ENCODE measurements around the gene UMODL1.
"Not testable (repeated sequence)": the region's sequence is repeated elsewhere in the genome, so short reads cannot be mapped to it uniquely, and the experiment has no call there.

The UMODL1 gene

GRCh38 chr21:42101246-42101645 lies 30.1 kb downstream of the UMODL1 start:
- no peak for DNase-seq

DNA sequence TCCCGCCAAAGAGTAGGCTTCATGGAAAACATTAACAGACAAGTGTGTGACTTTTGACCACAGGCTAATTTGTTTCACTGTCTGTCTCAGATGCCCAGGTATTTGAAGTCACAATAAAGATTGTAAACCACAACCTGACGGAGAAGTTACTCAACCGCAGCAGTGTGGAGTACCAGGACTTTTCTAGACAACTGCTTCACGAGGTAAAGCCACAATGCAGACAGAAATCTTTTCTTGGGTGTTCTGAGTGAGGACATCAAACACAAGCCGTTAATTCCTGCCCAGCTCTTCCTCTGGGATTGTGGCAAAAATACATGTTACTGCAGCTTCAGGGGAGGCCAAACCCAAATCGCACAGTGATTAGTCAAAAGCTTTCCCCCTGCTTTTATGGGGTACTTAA lies 31.0 kb downstream of the UMODL1 start:
- no peak for DNase-seq

DNA sequence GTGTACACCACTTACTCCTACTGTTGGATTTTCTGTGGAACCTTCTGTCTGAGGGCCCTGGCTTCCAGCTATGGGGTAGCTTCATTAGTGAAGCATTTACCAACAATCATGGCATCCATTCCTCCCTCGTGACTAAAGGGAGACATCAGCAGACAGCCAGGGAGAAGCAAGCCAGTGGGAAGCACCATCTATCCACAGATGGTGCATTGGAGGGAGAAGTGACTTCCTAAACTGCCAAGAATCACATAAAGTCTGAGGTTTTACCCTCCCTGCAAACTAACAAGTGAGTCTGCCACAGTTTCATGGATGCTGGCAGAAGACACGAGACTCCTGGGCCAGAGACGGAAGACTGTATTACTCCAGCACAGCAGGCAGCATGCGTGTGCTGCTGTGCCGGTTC lies 31.4 kb downstream of the UMODL1 start:
- no peak for DNase-seq

DNA sequence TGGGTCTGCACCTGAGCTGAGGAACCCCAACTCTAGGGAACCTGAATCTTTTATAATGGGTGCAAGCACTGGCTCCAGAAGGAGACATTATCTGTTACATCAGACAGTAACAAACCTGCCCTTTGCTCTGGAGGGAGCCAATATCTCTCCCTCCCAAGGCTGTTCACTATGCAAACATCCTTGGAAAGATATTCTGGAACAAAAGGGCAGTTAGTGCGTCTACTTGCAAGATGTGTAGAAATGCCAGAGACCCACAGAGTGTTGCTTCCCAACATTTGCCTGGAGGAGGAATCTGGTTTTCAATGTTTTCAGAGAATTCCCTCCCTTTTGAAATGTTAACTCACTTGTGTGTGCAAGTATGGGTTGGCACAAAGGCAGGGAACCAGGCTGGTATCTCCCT lies 31.9 kb downstream of the UMODL1 start:
- no peak for DNase-seq

- no peak for DNase-seq
These were observed 32.7 kb downstream of the UMODL1 start for GRCh38 chr21:42103843-42104242.

GRCh38 chr21:42105476-42106315 lies 34.6 kb downstream of the UMODL1 start:
- DNase-seq, result no peak

GRCh38 chr21:42106425-42106824 lies 35.3 kb downstream of the UMODL1 start:
- DNase-seq, result no peak

- DNase-seq, result no peak
These were observed 36.2 kb downstream of the UMODL1 start for GRCh38 chr21:42107177-42107880.

GRCh38 chr21:42107881-42108553 lies 36.9 kb downstream of the UMODL1 start:
- DNase-seq, result peak; percentile 78

DNA sequence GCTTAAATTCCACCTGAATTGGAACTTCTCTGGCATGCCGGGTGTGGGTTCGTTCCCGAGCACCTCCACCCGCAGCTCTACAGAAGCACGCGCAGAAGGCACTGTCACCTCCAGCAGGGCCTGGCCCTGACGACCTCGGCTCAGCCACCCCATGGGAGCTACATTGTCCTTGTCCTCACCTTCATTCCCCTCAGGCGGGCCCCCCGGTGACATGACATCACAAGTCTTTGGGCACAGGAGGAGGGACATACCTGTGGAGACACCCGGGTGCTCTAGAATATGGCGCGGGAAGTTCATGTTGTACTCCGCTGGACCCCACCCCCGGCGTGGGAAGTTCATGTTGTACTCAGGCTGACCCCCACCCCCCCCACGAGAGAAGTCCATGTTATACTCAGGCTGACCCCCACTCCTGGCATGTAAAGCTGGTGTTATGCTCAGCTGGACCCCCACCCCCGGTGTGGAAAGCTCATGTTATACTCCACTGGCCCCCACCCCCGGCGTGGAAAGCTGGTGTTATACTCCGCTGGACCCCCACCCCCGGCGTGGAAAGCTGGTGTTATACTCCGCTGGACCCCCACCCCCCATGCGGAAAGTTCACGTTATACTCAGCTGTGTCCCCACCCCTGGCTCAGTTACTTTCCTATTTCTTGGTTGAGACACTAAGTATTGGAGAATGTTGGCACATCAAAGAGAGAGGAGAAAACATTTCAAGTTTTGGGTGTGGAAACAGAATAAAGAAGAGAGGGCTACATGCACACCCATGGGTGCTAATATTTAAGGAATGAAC lies 37.6 kb downstream of the UMODL1 start:
- DNase-seq, result no peak

DNA sequence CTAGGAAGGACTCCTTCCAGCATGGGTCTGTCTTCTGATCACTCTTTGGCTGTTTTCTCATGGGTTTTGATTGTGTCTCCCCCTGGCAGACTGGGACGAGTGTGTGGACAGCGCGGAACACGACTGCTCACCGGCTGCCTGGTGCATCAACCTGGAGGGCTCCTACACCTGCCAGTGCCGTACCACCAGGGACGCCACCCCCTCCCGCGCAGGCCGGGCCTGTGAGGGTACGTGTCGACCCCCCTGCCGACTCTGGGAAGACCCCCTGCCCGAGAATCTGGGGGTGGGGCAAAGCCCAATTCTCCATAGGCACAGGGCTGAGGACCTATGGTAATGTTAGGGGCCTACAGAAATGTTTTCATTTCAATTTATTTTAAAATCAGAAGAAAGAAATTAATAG lies 38.4 kb downstream of the UMODL1 start:
- DNase-seq, result no peak

DNA sequence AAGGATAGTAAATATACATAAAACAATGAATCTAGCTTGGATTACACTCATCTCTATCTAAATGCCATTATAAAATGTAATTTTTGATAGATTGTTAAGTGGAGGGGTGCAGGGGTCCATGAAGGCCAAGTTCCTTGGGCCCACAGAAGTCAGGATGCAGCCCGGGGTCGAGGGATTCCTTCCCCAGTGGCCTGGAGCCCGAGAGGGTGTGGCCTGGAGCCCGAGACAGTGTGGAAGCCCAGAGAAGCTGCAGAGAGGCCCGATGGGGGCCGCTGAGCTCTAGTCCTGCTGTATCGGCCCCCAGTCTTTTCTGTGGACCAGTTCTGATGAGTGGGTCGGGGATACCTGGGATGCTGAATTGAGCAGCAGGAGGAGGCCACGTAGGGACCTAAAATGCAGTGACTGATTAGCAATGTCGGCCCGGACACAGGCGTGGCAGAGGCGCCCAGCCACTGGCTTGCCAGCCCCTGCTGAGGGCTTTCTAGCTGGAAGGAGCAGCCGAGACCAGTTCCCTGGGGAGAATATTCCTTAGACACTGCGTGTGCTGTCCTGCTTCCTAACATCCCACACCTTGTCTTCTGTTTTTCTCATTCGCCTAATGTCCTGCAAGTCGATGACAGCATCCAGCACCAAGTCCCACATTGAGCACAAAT lies 38.9 kb downstream of the UMODL1 start:
- no peak for DNase-seq

DNA sequence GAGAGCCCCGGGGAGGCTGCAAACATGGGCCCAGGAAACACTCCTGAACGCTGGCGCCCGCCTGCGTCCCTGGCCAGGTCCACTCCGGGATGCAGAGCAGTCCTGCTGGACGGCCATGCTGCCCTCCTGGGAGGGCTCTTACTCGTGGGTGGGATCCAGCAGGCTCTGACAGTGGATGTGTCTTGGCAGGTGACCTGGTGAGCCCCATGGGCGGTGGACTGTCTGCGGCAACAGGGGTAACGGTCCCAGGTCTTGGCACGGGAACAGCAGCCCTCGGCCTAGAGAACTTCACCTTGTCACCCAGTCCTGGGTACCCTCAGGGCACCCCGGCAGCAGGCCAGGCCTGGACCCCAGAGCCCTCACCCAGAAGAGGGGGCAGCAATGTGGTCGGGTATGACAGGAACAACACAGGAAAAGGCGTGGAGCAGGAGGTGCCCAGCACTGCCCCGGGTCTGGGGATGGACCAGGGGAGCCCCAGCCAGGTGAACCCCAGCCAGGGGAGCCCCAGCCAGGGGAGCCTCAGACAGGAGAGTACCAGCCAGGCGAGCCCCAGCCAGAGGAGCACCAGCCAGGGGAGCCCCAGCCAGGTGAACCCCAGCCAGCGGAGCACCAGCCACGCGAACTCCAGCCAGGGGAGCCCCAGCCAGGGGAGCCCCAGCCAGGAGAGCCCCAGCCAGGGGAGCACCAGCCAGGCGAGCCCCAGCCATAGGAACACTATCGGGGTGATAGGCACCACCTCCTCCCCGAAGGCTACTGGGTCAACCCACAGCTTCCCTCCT lies 39.8 kb downstream of the UMODL1 start:
- no peak for DNase-seq

- no peak for DNase-seq
These were observed 40.3 kb downstream of the UMODL1 start for GRCh38 chr21:42111470-42111743.

- DNase-seq, result no peak
These were observed 40.7 kb downstream of the UMODL1 start for GRCh38 chr21:42111811-42112210.

GRCh38 chr21:42112238-42112637 lies 41.1 kb downstream of the UMODL1 start:
- no peak for DNase-seq

DNA sequence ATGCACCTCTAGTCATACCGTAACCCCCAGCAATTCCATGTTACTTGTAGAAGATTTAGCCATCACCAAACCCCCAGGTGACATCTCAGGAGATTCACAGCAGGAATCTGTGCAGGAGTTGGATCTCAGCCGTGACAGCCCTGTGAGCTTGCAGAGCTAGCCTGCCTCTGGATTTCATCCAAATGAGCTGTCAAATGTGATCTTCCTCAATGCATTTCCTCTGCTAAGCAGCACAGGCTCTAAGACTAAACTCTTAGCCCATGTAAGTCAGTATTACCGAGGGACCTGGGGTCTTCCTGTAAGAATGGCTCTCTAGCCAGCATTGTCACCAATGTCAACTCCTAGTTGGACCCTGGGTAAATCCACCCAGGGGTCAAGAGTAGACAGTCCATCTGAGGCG lies 41.7 kb downstream of the UMODL1 start:
- DNase-seq, result no peak

DNA sequence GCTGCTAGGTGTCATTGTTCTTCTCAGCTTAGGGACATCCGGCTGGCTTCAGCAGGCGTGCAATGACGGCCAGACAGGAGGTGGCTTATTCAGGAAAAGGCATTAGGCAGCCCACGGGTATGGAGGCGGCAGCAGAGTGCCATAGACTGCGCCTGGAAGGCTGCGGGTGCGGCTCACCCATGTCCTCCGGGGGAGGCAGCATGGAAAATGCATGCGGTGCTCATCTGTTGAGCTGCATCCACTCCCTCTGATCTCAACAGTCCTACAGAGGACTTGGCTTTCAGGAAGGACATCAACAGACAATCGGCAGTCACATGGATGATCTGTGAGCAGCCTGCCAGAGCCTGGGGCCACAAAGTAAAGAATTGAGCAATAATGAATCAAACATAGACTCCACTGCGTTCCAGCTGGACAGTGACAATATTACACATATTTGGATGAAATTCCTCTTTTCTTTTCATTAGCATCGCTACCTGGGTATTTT lies 42.9 kb downstream of the UMODL1 start:
- DNase-seq, result no peak

- DNase-seq, result no peak
These were observed 43.5 kb downstream of the UMODL1 start for GRCh38 chr21:42114646-42115045.

DNA sequence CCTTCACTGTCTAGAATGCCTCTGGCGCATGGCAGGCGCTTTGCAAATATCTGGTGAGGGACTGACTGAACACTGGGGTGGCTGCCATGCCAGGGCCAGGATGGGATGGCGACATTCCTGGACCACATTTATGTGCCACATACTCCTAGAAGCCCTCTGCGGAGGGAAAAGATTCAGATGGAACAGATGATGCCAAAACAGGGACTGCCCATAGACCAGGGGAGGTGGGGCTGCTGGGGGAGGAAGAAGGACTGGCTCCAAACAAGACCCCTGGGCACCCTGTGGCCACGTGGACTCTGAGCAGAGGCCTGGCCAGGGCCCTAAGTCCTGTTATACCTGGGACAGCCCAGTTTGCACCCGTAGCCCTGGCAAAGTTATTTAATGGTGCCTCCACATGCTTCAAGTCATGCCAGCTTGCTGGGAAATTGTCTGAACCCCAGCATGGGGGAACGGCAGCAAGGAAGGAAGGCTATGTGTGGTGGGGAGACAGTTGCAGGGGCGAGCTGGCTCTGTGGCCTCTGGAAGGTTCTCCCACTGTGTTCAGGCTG lies 44.1 kb downstream of the UMODL1 start:
- no peak for DNase-seq

DNA sequence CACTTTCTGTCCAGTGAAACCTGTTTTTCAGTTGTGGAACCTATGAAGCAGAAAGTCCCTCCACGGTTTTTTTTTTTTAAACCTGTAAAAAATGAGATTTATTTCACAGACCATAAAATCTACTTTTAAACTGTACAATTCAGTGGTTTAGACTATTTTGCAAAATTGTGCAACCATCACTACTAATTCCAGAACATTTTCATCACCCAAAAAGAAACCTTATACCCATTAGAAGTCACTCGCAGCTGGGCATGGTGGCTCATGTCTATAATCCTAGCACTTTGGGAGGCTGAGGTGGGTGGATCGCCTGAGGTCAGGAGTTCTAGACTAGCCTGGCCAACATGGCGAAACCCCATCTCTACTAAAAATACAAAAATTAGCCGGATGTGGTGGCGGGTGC lies 45.4 kb downstream of the UMODL1 start:
- DNase-seq, result not testable (repeated sequence)

Measured in NCI-H226 (cell line).